ENCODE data around the gene SREBF1. TPM values are rescaled to one million over a fixed set of nuclear protein-coding genes. Genes with fewer than 3 reads are reported as not detected.
A peak's percentile ranks its signal among the peaks of the same experiment; 100 is the strongest.

The SREBF1 gene
- total and polyA plus RNA-seq, 12 donors = 9.0 to 61.2 (median 20.1) TPM

DNA sequence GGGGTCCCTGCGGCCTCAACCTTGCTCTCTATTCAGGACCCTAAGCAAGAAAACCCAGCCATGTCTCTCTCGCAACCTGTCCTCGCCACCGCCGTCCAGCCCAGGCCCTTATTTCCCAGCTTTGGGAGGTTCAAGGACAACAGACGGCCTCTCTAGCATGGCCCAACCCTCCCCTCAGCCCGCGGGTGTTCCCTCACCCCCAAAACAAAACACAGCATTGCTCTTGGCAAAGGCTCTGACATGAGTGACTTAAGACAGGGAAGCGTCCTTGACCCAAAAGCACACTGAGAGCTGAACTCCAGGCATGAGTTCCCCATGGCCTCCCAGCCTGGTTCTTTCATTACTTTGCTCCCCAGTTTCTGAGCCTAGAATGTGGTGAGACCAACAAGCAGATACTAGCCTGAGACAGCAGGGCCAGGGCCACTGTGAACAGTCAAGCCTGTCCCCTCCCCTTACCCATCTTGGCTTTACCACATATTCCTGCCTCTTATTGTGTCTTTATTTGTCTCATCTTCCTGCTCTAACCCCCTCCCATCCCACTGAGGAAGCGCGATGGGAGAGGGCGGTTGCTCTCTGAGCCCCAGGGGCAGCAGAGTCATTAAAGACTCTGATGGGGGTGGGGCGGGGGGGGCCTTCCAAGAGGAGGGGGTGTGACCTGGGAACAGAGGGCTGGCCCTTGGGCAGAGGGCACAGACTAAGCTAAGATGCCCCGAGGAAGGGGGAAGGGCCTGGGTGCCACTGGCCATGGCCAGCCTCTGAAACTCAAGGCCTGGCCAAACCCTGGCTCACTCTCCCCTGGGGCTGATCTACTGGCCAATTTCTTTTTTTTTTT lies 11.8 kb downstream of the SREBF1 start:
- peaks cover 32 to 72% (median 56%) of the 10 kb centered on the region in 9 donors for H3K4me1 ChIP-seq
- H3K36me3 ChIP-seq = peaks cover 0 to 23% (median 0%) of the 10 kb centered on the region in 9 donors
- H3K4me3 ChIP-seq = peak overlapping the region in 1 of 10 donors; percentile 67
- DNase-seq (no peak), ATAC-seq (peak in 2 of 8 donors; percentile 2 to 6)
- 39 to 43% methylated on average over 14 of the region's 14 CpGs for WGBS, 2 donors
- TF ChIP-seq CTCF (IDR thresholded peaks at IDR 0.05) = no peak
- intact Hi-C loops (cut with DNase I) = loop anchor here in 2 of 10 donors (10.0 kb wide), 1 partner anchor 210 kb away; the partner anchor contains the start of genes ATPAF2 (in 2 of the 2) and GID4 (in 2 of the 2)
- H3K9me3 ChIP-seq = no peaks in the 10 kb centered on the region
- no peaks in the 10 kb centered on the region for H3K27me3 ChIP-seq
- peak overlapping the region in 9 of 10 donors; percentile 68 to 92 (median 83) for H3K27ac ChIP-seq

DNA sequence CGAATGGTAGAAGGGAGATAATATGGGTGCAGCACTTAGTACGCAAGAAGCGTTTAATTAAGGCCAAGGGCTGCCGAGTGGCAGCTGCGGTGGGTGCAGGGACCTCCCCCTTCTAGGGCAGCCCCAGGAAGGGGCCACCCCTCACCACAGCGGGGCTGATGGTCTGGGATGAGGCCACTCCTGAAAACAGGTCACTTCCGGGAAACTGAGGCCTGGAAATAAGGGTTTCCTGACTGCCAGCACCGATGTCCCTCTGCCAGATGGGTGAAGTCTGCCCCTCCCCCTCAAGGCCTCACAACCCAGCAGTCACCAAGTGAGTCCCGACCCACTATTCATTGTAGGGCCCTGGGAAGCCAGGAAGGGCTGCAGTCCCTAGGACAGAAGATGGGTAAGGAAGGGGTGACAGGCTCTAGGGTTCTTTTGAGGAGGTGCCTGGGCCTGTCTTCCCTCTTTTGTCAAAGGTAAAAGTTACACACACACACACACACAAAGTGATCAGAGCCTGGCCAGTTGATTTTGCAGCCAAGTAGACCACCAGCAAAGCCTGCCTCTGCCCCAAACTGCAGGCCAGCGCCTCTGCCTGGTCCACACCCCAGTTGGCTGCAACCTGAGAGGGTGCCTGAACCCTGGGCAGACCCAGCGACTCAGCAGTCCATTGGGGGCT lies 12.5 kb downstream of the SREBF1 start:
- no peak for DNase-seq
- peak in 6 of 8 donors; percentile 1 to 38 (median 15) for ATAC-seq
- Histone ChIP-seq H3K27ac (peak overlapping the region; percentile 57 to 92 (median 83)), H3K4me3 (peak overlapping the region; percentile 1 to 67 (median 52)), H3K9me3 (no peaks in the 10 kb centered on the region), H3K27me3 (no peaks in the 10 kb centered on the region), H3K4me1 (peaks cover 29 to 73% (median 64%) of the 10 kb centered on the region in 9 donors), H3K36me3 (peaks cover 0 to 27% (median 3%) of the 10 kb centered on the region in 9 donors)
- intact Hi-C loops (cut with DNase I) = loop anchor here in 2 of 10 donors (10.0 kb wide), 1 partner anchor 211 kb away; the partner anchor contains the start of genes ATPAF2 (in 2 of the 2) and GID4 (in 2 of the 2)
- TF ChIP-seq CTCF (IDR thresholded peaks at IDR 0.05) = no peak
- WGBS, 2 donors = 19 to 23% methylated on average over 11 of the region's 11 CpGs

DNA sequence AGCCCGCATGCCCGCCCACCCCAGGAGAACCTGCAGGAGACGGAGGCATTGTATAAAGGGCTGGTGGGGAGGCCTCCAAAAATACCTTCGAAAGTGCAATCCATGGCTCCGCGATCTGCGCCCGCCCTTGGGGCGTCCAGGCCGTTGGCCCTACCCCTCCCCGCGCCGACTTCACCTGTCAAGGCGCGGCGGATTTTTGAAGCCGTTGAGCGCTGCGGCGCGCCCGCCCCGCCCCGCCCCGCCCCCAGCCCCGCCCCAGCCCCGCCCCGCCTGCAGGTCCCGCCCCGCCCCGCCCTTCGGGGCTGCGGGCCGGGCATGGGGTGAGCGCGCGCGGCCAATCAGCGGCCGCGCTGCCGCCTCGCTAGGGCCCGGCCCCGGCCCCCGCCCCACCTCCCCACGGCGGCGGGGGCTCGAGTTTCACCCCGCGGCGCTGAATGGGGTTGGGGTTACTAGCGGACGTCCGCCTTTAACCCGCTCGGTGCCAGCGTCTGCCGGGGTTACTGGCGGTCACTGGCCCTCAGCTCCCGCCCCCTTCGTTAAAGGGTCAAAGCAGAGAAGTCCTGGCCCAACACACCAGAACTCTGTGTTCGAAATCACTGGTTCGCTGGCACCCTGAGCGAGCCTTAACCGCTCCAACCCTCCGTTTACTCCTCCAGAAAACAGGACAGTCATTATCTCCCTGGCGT lies 13.2 kb downstream of the SREBF1 start:
- peak; percentile 86 to 94 (median 90) for ATAC-seq

More for the DNA sequence above, 13.2 kb downstream of the SREBF1 start:
- no peaks in the 10 kb centered on the region for H3K9me3 ChIP-seq
- 1% methylated on average over 48 to 69 of the region's 69 CpGs for WGBS, 2 donors
- H3K36me3 ChIP-seq = peaks cover 0 to 32% (median 9%) of the 10 kb centered on the region in 9 donors
- intact Hi-C loops (cut with DNase I) = loop anchor here in 2 of 10 donors (10.0 kb wide), 1 partner anchor 211 kb away; the partner anchor contains the start of genes ATPAF2 (in 2 of the 2) and GID4 (in 2 of the 2)
- H3K4me3 ChIP-seq = peak overlapping the region; percentile 1 to 67 (median 54)
- peak; percentile 83 to 88 for DNase-seq
- TF ChIP-seq CTCF (IDR thresholded peaks at IDR 0.05) = no peak
- H3K27me3 ChIP-seq = no peaks in the 10 kb centered on the region
- peaks cover 29 to 78% (median 69%) of the 10 kb centered on the region in 9 donors for H3K4me1 ChIP-seq
- H3K27ac ChIP-seq = peak overlapping the region; percentile 57 to 92 (median 83)

All from heart right ventricle (tissue), 16 donors.